Measurements from ENCODE around the gene NAV2. TPM values are rescaled to one million over a fixed set of nuclear protein-coding genes. Genes with fewer than 3 reads are reported as not detected.

Gene NAV2
- total and polyA plus RNA-seq, 2 experiments from 2014 or later, result 26.0 to 45.0 TPM

GRCh38 chr11:19953909-19954308 lies 241.3 kb downstream of the NAV2 start (continued):
- peak; percentile 49 to 57 for TF ChIP-seq CTCF (conservative IDR thresholded peaks at IDR 0.05; ENCODE audit: low read depth in 2 of 2)

- Histone ChIP-seq H4K20me1 (replicated peaks; ENCODE audit: insufficient read depth) (peaks cover 8% of the 10 kb centered on the region; the same call in 1 of the 2 replicates), H3K27me3 (ENCODE audit: insufficient read depth) (no peaks in the 10 kb centered on the region), H3K27ac (ENCODE audit: low read depth) (no peak overlapping the region), H3K4me3 (no peak overlapping the region), H3F3A (replicated peaks; ENCODE audit: low read depth) (0 out of 2 replicates have a peak, but pooled peaks cover 7% of the 10 kb centered on the region), H3K36me3 (ENCODE audit: insufficient read depth) (no peaks in the 10 kb centered on the region; the same call in 1 of the 2 replicates), H3K4me1 (ENCODE audit: insufficient read depth) (peaks cover 35% of the 10 kb centered on the region), H3K79me2 (replicated peaks; ENCODE audit: insufficient read depth) (peaks cover 13% of the 10 kb centered on the region; the same call in 1 of the 2 replicates), H3K4me2 (no peak overlapping the region), H3K9me2 (ENCODE audit: insufficient read depth) (no peaks in the 10 kb centered on the region), H2AFZ (no peak overlapping the region)
- no peak for DNase-seq (ENCODE audit: low spot score)
- H3K4me3 Mint-ChIP-seq, result no peak overlapping the region
- peaks cover 6% of the 10 kb centered on the region for H3K27me3 Mint-ChIP-seq (ENCODE audit: insufficient read depth, low read depth, poor library complexity)
- H3K9me3 Mint-ChIP-seq, result no peaks in the 10 kb centered on the region
- no peak overlapping the region for H3K27ac Mint-ChIP-seq
- no peak for ATAC-seq
- peaks cover 21% of the 10 kb centered on the region for H3K36me3 Mint-ChIP-seq (ENCODE audit: low read depth)
- H3K4me1 Mint-ChIP-seq, result peaks cover 60% of the 10 kb centered on the region
- TF ChIP-seq REST (IDR thresholded peaks at IDR 0.05; ENCODE audit: unreplicated experiment) (no peak), EZH2phosphoT487 (IDR thresholded peaks at IDR 0.05; ENCODE audit: unreplicated experiment) (no peak), JUNB (IDR thresholded peaks at IDR 0.05; ENCODE audit: unreplicated experiment) (no peak), ZNF462 (CRISPR knock-in tag; IDR thresholded peaks at IDR 0.05) (no peak), ZNF114 (CRISPR knock-in tag; IDR thresholded peaks at IDR 0.05) (no peak), ZNF331 (CRISPR knock-in tag; IDR thresholded peaks at IDR 0.05; ENCODE audit: low read depth) (no peak), POLR2AphosphoS5 (IDR thresholded peaks at IDR 0.05; ENCODE audit: low read depth) (no peak), STAT1 (IDR thresholded peaks at IDR 0.05; ENCODE audit: unreplicated experiment) (no peak), EZH2 (IDR thresholded peaks at IDR 0.05; ENCODE audit: low read depth, unreplicated experiment) (no peak), CTCF (conservative IDR thresholded peaks at IDR 0.05; ENCODE audit: low read depth in 2 of 2) (no peak)
Measured at GRCh38 chr11:19954899-19955298, 242.3 kb downstream of the NAV2 start.

Data from GM23338 (cell line).